Measurements from ENCODE around the gene CCNYL1. TPM values are rescaled to one million over a fixed set of nuclear protein-coding genes. Genes with fewer than 3 reads are reported as not detected.
A peak's percentile ranks its signal among the peaks of the same experiment; 100 is the strongest.

The CCNYL1 gene
- total RNA-seq, 1 donor, result 10.4 TPM

- no peak for TF ChIP-seq CTCF (IDR thresholded peaks at IDR 0.05; ENCODE audit: insufficient read depth, low read depth, low read length)
- H3K4me3 ChIP-seq (ENCODE audit: low read depth, low read length), result peak overlapping the region; percentile 71
- no peak for DNase-seq (ENCODE audit: low read depth)
Measured at GRCh38 chr2:207770602-207771404, 59.4 kb downstream of the CCNYL1 start.

GRCh38 chr2:207771421-207771820 lies 60.0 kb downstream of the CCNYL1 start:
- DNase-seq (ENCODE audit: low read depth), result no peak
- TF ChIP-seq CTCF (IDR thresholded peaks at IDR 0.05; ENCODE audit: insufficient read depth, low read depth, low read length), result no peak
- no peak overlapping the region for H3K4me3 ChIP-seq (ENCODE audit: low read depth, low read length)

- H3K4me3 ChIP-seq (ENCODE audit: low read depth, low read length), result no peak overlapping the region
- no peak for TF ChIP-seq CTCF (IDR thresholded peaks at IDR 0.05; ENCODE audit: insufficient read depth, low read depth, low read length)
- DNase-seq (ENCODE audit: low read depth), result no peak
Measured at GRCh38 chr2:207772081-207772843, 60.8 kb downstream of the CCNYL1 start.

DNA sequence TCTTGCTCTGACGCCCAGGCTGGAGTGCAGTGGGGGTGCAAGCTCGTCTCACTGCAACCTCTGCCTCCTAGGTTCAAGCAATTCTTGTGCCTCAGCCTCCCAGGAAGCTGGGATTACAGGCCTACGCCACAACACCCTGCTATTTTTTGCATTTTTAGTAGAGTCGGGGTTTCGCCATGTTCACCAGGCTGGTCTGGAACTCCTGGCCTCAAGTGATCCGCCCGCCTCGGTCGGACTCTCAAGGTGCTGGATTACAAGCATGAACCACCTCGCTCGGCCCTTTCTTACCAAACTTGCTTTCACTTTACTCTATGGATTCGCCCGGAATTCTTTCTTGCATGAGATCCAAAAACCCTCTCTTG lies 61.4 kb downstream of the CCNYL1 start:
- no peak for DNase-seq (ENCODE audit: low read depth)
- no peak for TF ChIP-seq CTCF (IDR thresholded peaks at IDR 0.05; ENCODE audit: insufficient read depth, low read depth, low read length)
- H3K4me3 ChIP-seq (ENCODE audit: low read depth, low read length), result no peak overlapping the region

DNA sequence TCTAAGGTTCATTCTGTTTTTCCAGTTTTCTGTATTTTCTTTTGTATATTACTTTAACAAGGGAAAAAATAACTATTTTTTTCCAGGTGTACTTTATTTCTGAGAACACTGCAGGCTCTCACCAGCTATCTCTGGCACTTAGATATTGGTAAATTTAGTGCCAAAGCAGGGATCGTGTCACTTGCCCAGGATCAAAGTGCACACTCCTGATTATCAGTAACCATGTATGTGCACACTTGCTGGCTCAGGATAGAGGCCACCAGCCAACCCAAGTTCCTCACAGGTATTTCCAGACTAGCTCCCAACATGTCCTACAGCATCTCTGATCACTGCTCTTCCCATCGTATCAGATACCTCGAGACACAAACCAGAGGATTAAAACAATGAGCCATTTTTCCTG lies 64.0 kb downstream of the CCNYL1 start:
- DNase-seq (ENCODE audit: low read depth), result no peak
- TF ChIP-seq CTCF (IDR thresholded peaks at IDR 0.05; ENCODE audit: insufficient read depth, low read depth, low read length), result no peak
- no peak overlapping the region for H3K4me3 ChIP-seq (ENCODE audit: low read depth, low read length)

DNA sequence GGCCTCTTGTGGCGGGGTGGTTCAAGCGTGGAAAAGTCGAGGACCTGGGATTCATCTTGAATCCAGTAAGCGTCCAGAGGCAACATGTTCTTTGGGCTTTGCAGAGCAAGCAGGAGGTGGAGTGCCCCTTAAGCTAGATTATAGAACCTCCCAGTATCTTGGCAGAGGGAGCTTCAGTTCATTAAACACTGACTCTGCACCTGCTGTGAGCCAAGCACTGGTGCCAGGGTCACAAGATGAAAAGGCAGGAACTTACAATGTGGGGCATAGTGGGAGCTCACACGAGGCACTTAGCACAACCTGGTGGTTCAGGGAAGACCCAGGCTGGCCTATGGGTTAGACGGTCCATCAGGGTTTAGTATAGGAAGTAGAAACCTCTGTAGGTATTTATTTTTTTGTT lies 65.7 kb downstream of the CCNYL1 start:
- TF ChIP-seq CTCF (IDR thresholded peaks at IDR 0.05; ENCODE audit: insufficient read depth, low read depth, low read length), result no peak
- DNase-seq (ENCODE audit: low read depth), result no peak
- no peak overlapping the region for H3K4me3 ChIP-seq (ENCODE audit: low read depth, low read length)
